GM20000 (cell line): ENCODE data around the gene SHPK.

Source experiments
- DNase-seq: peaks from one replicate; pipeline ENCODE4 v3.0.0; 2012; ENCODE audit warnings: low spot score
- CTCF ChIP-seq: IDR thresholded peaks from 2 replicates; pipeline ENCODE4 v1.5.1; 2012; ENCODE audit warnings: mild to moderate bottlenecking, control low read depth; ENCODE audit errors: extremely low read depth, missing control alignments

Gene SHPK

GRCh38 chr17:3636908-3637373 lies 891 bp upstream of the SHPK start:
- TF ChIP-seq CTCF, result no peak
- DNase-seq, result no peak

GRCh38 chr17:3635474-3636153 lies 436 bp downstream of the SHPK start:
- DNase-seq, result no peak
- TF ChIP-seq CTCF, result no peak

- no peak for DNase-seq
- no peak for TF ChIP-seq CTCF
These were observed 3.8 kb downstream of the SHPK start for GRCh38 chr17:3632287-3632686.

- no peak for DNase-seq
- TF ChIP-seq CTCF, result no peak
These were observed 5.3 kb downstream of the SHPK start for GRCh38 chr17:3630781-3631180.

GRCh38 chr17:3627769-3628167 lies 8.3 kb downstream of the SHPK start:
- no peak for DNase-seq
- no peak for TF ChIP-seq CTCF

- DNase-seq, result no peak
- no peak for TF ChIP-seq CTCF
These were observed 8.9 kb downstream of the SHPK start for GRCh38 chr17:3626831-3627768.

GRCh38 chr17:3622977-3623594 lies 13.0 kb downstream of the SHPK start:
- no peak for TF ChIP-seq CTCF
- no peak for DNase-seq
